HG03039 (cell line): ENCODE results near the gene NRXN3.
A peak's percentile ranks its signal among the peaks of the same experiment; 100 is the strongest.

Experiments
- ATAC-seq: cut with Tn5 transposase; IDR thresholded peaks from one replicate; pipeline ENCODE4 v1.9.1; 2021; ENCODE audit warnings: mild to moderate bottlenecking, moderate library complexity; ENCODE audit not compliant: unreplicated experiment

The NRXN3 gene

DNA sequence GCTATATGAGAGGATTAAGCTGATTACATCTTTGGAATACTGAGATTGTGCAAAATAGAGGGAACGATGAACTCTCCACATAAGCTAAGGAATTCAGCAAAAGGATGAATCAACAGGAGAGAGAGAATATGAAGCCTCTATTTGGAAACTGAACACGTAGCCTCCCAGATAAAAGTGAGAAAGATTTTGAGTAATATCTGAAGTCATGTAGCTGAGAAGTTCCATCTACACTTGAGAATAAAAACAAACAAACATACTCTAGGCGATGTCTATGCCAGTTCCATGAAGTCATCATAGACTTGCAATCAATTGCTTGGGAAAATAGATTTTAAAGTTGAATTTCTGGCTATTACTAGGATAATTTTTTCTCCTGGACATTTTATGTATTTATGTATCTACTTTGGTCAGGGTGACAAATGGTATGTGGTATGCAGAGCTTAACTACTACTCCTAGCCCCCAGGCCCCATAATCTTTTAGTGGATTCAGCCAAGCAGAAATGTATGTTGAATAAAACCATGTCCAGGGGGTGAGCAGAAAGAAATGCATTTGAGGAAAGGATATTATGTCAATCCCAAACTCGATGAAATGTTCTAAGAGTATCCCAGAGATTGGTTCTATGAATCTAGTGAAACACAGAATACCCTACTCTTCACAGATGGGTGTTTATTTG lies 1413.7 kb downstream of the NRXN3 start:
- ATAC-seq, result no peak

GRCh38 chr14:79584679-79585078 lies 1414.5 kb downstream of the NRXN3 start:
- ATAC-seq, result no peak

DNA sequence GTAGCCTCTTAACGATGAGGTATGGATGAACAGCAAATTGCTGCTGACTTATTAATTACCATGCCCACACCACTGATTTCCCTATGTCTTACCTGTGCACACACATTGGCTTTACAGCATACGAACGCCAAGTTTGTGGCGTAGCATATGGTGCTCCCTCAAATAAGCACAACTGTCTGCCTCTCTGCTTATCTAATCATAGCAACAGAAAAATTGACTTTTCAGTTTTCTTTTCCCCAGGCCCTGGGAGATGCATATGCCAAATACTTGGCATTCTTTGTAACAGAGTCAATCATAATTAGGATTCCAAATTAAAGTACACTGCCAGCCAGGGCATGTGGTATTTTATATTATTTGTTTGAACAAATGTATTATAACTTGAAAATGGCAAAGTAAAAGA lies 1415.7 kb downstream of the NRXN3 start:
- no peak for ATAC-seq

GRCh38 chr14:79586416-79586815 lies 1416.2 kb downstream of the NRXN3 start:
- no peak for ATAC-seq

DNA sequence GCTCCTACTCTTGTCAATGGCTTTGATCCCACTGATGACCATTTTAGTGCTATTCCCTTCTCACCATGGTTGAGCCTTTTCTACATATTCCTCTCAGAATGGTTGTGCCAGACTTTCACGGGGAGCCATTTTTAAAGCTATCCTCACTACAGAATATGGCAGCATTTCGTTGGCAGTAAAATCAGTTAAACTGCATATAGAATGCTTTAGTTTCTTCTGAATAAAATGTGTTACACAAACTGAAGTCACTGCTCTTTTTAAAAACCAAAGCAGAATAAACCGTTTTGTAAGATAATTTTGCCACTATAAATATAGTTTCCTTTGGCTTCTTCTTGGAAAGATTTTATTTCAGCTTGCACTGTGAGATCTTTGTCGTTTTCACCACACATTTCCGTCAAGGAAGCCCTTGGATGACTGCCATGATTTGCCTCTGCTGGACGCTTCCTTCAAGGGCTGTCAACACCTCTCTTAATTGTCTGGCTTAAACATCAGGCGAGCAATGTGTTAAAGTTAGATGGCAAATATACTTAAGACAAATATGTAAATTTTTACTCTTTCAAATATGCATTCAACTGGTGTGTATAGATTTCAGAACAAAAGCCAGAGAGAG lies 1416.9 kb downstream of the NRXN3 start:
- no peak for ATAC-seq

DNA sequence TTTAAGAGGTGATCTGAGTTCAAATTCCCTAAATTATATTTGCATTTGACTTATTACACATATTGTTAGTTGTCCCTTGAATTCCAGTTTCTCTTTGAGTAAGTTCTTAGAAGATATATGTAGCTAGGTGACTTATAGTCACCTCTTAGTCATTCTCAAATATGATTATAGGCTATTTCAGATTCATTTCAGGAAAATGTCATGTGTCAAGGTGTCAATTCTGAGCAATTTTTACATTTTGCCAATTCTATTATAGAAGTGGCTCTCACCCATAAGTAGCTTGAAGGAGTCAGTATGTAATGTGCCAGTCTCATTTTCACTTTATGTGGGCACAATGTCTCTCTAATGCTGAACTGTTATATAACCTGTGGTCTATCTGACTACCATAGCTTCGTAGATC lies 1417.7 kb downstream of the NRXN3 start:
- peak; percentile 53 for ATAC-seq

DNA sequence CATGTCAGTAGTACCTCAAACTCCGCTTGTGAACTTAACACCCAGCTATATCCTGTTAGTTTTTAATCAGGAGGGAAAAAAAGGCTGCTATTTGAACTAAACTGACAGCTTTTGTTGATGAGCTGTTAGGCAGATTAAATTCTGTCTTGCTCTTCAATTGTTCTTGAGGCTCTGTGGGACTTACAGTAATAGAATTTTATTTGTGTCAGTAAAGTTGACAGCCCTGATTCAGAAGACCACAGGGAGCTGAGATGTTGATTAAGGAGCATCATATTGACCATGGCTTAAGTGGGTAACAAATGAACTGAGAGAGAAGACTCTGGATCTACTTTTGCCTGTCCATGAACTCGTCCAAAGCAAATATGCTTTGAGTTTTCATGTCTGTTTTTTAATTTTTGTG lies 1418.2 kb downstream of the NRXN3 start:
- ATAC-seq, result no peak

DNA sequence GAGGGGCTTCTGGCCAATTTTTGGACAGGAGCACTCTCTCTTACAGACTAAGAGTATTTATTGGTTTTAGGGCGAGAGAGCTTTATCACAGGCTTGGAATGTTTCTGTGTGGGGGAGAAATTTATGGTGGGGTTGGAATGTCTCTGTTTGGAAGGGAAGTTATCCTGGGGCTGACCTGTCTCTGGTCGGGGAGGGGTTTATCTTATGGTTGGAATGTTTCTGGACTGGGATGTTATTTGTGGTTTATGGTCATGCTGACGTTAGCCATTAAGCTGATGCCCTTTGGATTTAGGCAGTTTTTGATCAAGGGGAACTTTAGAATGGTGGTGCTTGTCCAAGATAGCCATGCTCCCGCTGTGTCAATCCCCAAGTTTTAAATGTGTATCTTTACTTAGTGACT lies 1426.4 kb downstream of the NRXN3 start:
- no peak for ATAC-seq

- no peak for ATAC-seq
Measured at GRCh38 chr14:79597566-79597965, 1427.4 kb downstream of the NRXN3 start.

DNA sequence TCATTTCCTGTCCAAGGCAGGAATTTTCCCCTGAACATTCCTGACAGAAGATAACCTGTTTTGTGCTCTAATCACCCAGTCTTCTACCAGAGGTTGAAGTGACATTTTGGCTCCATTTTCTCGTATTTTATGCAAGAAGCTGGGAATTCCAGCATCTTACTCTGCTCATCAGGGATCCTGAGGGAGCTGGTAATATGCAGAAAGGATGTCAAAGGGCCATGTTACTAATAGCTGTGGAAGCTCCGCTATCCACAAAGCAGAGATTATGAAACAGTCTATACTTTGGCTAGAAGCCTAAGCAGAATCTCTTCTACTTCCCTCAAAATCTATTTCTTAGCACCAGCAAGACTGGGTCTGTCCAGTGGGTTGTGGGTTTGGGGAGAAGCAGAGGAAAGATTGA lies 1428.2 kb downstream of the NRXN3 start:
- no peak for ATAC-seq

DNA sequence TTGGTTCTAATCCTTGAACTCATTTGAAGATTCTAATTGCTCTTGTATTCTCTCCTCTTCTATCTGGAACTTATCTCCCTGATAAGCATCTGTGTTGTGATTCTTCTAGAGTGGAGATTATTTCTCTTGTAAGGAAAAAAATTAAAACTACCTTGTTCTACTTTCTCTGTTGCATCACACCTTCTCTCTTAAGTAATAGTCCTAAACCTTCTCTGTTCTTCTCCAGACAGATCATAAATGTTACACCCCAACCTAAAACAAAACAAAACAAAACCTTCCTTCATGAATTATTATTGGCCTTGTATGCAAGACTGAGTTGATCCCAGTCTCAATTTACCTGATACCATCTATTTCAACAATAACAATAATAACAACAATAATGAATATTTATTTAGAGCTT lies 1429.1 kb downstream of the NRXN3 start:
- no peak for ATAC-seq

DNA sequence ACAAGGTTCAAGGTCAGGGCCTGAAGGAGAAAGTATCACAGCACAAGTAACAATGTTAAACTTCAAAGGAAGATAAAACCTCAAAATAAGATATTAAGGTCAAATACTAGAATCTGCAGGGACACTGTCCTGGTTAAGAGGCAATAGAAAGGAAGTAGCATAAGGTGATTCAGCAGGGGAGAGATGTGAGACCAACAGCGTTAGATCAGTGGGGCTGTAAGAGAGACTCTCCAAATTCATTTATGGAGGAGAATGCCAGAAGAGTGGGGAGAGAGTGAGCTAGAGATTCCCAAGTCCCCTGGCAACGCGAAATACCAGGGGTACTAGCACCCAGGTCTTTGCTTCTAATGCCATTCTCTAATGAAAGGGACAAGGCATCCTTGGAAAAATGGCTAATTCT lies 1430.2 kb downstream of the NRXN3 start:
- ATAC-seq, result no peak

DNA sequence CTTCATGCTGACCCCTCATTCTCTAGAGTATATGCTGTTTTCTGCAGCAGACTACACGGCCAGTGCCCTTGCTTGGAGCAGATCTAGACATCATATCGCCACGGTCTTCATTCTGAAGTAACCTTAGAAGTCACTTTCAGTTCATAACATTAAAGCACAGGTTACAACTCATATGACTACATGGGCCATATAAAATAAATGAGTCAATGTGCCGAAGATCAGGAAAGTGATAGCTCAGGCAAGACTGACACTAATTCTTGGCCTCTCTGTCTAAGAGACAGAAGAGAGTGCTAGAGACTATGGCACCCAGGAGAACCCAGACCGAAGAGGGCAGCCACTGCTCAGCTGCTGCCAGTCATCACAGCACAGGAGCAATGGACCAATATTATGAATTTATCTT lies 1431.4 kb downstream of the NRXN3 start:
- no peak for ATAC-seq

GRCh38 chr14:79602045-79602444 lies 1431.9 kb downstream of the NRXN3 start:
- ATAC-seq, result no peak

DNA sequence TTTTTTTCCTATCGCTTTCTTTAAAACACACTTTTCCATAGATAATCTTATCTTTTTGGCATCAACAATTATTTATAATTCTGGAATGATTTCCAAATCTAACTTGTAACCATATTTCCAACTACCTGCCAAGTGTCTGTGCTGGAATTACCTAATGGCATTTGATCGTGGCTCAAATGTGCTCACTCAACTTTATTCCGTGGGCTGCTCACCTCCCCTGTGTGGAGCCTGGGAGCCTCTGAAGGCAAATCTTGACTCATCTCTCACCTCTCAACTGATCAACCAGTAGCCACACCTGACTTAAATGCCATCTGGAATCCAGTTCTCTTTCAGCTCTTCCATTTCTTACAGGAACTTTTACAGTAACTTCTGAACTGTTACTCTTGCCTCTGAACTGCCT lies 1432.6 kb downstream of the NRXN3 start:
- no peak for ATAC-seq

GRCh38 chr14:79605849-79606248 lies 1435.7 kb downstream of the NRXN3 start:
- ATAC-seq, result no peak

DNA sequence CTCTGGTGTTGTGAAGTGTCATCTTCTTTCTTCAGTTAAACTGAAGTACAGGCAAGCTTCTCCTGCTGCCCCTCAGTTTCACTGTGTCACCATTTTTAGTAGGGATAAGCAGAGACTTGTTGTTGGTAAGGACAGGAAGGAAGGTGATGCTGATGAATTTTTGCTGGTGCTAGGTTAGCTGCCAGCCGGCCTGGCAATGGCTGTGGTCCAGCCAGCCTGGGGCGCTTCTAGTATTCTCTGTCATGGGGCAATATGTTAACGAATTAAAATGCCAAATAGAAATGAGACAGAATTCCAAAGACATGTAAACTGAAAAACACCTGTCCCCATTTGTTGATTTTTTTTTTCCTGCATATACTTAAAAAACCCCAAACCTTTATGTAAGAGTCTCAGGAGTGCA lies 1438.3 kb downstream of the NRXN3 start:
- no peak for ATAC-seq

GRCh38 chr14:79613625-79614024 lies 1443.5 kb downstream of the NRXN3 start:
- no peak for ATAC-seq

DNA sequence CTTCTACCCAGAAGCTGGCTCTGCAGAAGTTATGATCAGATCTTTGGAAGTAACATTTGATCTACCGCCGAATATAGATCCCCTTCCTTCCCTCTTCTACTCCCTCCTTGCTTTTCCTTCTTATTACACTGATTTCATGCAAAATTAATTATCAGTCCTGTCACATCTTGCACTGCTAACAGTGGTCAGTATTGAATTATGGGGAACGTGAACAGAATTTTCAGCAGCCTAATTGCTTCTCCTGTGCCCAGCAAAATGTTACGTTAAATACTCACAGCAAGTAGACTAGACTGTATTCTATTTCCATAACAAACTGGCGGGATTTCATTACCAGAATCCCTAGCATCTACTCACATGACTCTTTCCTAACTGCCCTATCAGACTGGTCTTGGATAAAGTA lies 1444.3 kb downstream of the NRXN3 start:
- ATAC-seq, result no peak

- ATAC-seq, result no peak
Measured at GRCh38 chr14:79627058-79627457, 1456.9 kb downstream of the NRXN3 start.

DNA sequence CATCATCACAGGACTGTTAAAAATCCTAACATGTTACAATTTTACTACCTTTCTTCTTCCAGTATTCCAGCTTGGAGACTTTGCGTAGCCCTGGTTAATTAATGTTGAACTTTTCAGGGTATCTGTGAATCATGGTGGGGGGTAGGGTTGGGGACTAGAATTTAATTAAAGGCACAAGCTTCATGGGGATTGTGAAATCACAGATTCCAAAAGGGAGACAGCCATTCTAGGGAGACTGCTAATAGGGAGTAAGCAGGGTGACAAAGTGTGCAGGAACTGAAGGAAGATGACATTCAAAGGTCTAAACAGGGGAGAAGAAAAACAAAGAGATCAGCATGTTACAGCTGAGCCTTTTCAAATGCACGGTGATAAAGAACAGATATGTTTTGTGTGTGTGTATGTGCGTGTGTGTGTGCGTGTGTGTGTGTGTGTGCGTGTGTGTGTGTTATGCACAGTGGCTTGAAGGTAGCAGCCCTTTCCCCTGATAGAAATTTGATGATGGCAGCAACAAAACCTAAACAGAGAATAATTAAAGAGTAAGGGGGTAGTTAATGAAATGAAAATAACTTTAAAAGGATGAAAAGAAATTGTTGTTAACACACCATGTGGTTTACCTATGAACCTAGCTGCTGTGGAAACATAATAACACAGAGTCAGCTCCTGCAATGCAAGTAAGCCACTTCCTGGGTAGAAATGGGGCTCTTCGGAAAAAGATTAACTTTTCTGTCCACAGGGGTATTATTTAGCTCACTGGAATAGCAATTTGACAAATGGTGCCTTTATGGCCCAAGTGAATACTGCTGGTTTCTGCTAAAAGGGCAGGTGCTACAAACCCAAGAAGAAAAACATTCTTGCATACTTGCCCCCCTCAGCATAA lies 1459.5 kb downstream of the NRXN3 start:
- no peak for ATAC-seq
